HAP-1 (cell line): ENCODE results near the gene SPEN.

Experiments used
- DNase-seq, 2 experiments: peaks; one replicate each; pipeline ENCODE4 v3.0.0-alpha.2; 2016 to 2020; ENCODE audit warnings: low spot score in 2 of 2
- H3K27me3 ChIP-seq: fragments of 250-450 bp; sonication (Bioruptor Pico); 2 replicates; pipeline ENCODE4 v1.5.1; 2020; ENCODE audit warnings: low read depth, mild to moderate bottlenecking, moderate library complexity
- H3K36me3 ChIP-seq: fragments of 250-450 bp; sonication (Bioruptor Pico); replicated peaks from 2 replicates; pipeline ENCODE4 v1.5.1; 2020; ENCODE audit warnings: mild to moderate bottlenecking
- H3K4me1 ChIP-seq: fragments of 250-450 bp; sonication (Bioruptor Pico); 2 replicates; pipeline ENCODE4 v1.5.1; 2020; ENCODE audit warnings: mild to moderate bottlenecking
- H3K4me3 ChIP-seq: fragments of 250-450 bp; sonication (Bioruptor Pico); 2 replicates; pipeline ENCODE4 v1.5.1; 2020; ENCODE audit warnings: mild to moderate bottlenecking, moderate library complexity
- H3K9me3 ChIP-seq: fragments of 250-450 bp; sonication (Bioruptor Pico); 2 replicates; pipeline ENCODE4 v1.5.1; 2020; ENCODE audit warnings: mild to moderate bottlenecking, moderate library complexity
- in situ Hi-C: fragments of 300-500 bp; cut with MboI; formaldehyde crosslinking; loops from 3 replicates; pipeline ENCODE4 v1.14.3; 2020; ENCODE audit warnings: low sequenced_read_pairs, inconsistent platforms, mixed read lengths

SPEN gene

GRCh38 chr1:15856888-15857287 is 9.4 kb downstream of the SPEN start:
- Histone ChIP-seq H3K4me3 (no peak overlapping the region), H3K4me1 (peaks cover 12% of the 10 kb centered on the region), H3K27me3 (no peaks in the 10 kb centered on the region), H3K9me3 (no peaks in the 10 kb centered on the region), H3K36me3 (no peaks in the 10 kb centered on the region)
- in situ Hi-C loops: no loop called here
- no peak for DNase-seq

GRCh38 chr1:15858069-15858670 is 10.7 kb downstream of the SPEN start:
- in situ Hi-C loops: no loop called here
- Histone ChIP-seq H3K4me3 (no peak overlapping the region), H3K36me3 (no peaks in the 10 kb centered on the region), H3K27me3 (no peaks in the 10 kb centered on the region), H3K9me3 (no peaks in the 10 kb centered on the region), H3K4me1 (no peaks in the 10 kb centered on the region)
- DNase-seq: no peak

DNA sequence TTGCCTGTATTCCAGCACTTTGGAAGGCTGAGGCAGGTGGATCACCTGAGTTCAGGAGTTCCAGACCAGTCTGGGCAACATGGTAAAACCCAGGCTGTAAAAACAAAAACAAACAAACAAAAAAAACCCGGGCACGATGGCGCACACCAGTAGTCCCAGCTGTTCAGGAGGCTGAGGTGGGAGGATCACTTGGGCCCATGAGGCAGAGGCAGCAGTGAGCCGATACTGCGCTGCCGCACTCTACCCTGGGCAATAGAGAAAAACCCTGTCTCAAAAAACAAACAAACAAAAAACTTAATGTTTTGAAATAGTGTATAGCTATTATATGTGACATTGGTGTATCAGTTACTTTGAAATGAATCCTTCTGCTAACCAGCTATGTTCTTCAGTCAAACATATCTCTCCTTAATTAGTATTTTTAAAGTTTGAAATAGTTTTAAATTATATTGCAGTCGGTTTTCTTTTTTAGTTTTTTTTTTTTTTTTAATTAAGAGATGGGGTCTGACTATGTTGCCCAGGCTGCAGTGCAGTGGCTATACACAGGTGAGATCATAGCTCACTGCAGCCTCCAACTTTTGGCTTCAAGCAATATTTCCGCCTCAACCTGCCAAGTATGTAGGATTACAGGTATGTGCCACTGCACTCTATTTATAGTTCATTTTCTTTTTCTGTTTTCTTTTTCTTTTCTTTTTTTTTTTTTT is 11.3 kb downstream of the SPEN start:
- no peak for DNase-seq
- Histone ChIP-seq H3K27me3 (no peaks in the 10 kb centered on the region), H3K4me1 (no peaks in the 10 kb centered on the region), H3K9me3 (no peaks in the 10 kb centered on the region), H3K4me3 (no peak overlapping the region), H3K36me3 (no peaks in the 10 kb centered on the region)
- in situ Hi-C loops: no loop called here

GRCh38 chr1:15863156-15863901 is 15.8 kb downstream of the SPEN start:
- no peaks in the 10 kb centered on the region for H3K9me3 ChIP-seq
- H3K4me1 ChIP-seq: no peaks in the 10 kb centered on the region
- DNase-seq: no peak
- in situ Hi-C loops: no loop called here
- no peaks in the 10 kb centered on the region for H3K27me3 ChIP-seq
- no peaks in the 10 kb centered on the region for H3K36me3 ChIP-seq
- no peak overlapping the region for H3K4me3 ChIP-seq

GRCh38 chr1:15866721-15867201 is 19.3 kb downstream of the SPEN start:
- Histone ChIP-seq H3K36me3 (no peaks in the 10 kb centered on the region), H3K4me3 (no peak overlapping the region)

GRCh38 chr1:15867288-15867687 is 19.8 kb downstream of the SPEN start:
- Histone ChIP-seq H3K4me1 (peaks cover 9% of the 10 kb centered on the region), H3K4me3 (no peak overlapping the region), H3K36me3 (no peaks in the 10 kb centered on the region), H3K9me3 (no peaks in the 10 kb centered on the region), H3K27me3 (no peaks in the 10 kb centered on the region)
- in situ Hi-C loops: no loop called here
- DNase-seq: no peak

More at GRCh38 chr1:15866721-15867201, 19.3 kb downstream of the SPEN start:
- no peaks in the 10 kb centered on the region for H3K9me3 ChIP-seq
- DNase-seq: no peak
- H3K4me1 ChIP-seq: peaks cover 9% of the 10 kb centered on the region
- H3K27me3 ChIP-seq: no peaks in the 10 kb centered on the region
- in situ Hi-C loops: no loop called here

- Histone ChIP-seq H3K9me3 (no peaks in the 10 kb centered on the region), H3K4me1 (peaks cover 9% of the 10 kb centered on the region), H3K27me3 (no peaks in the 10 kb centered on the region), H3K4me3 (no peak overlapping the region), H3K36me3 (peaks cover 17% of the 10 kb centered on the region)
- in situ Hi-C loops: no loop called here
- no peak for DNase-seq
These were observed 21.9 kb downstream of the SPEN start for GRCh38 chr1:15869413-15869812.

DNA sequence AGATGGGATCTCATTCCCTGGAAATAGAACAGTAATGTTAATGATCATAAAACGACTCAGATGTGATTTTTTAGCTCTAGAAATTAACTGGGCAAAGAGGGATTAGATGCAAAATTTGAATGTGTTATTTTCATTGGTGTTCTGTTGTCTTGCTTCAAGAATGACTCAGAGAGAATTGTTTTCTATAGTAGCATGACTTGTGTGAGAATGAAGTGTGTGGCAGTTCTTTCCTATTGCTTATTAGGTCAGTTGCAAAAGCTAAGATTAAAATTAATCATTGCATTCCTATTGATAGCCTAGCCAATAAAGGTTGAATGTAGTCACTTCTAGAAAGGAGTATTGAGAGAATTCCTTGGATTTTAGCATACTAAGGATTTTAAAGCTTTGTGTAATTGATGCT is 22.9 kb downstream of the SPEN start:
- in situ Hi-C loops: no loop called here
- H3K36me3 ChIP-seq: peaks cover 17% of the 10 kb centered on the region
- H3K9me3 ChIP-seq: no peaks in the 10 kb centered on the region
- H3K27me3 ChIP-seq: no peaks in the 10 kb centered on the region
- H3K4me3 ChIP-seq: no peak overlapping the region
- peaks cover 9% of the 10 kb centered on the region for H3K4me1 ChIP-seq
- DNase-seq: no peak

- in situ Hi-C loops: no loop called here
- peaks cover 30% of the 10 kb centered on the region for H3K36me3 ChIP-seq
- H3K4me3 ChIP-seq: no peak overlapping the region
- H3K27me3 ChIP-seq: no peaks in the 10 kb centered on the region
- no peaks in the 10 kb centered on the region for H3K9me3 ChIP-seq
- no peak for DNase-seq
- peaks cover 9% of the 10 kb centered on the region for H3K4me1 ChIP-seq
These were observed 27.0 kb downstream of the SPEN start for GRCh38 chr1:15874471-15874870.

GRCh38 chr1:15876357-15877055 is 29.0 kb downstream of the SPEN start:
- Histone ChIP-seq H3K4me3 (no peak overlapping the region), H3K9me3 (no peaks in the 10 kb centered on the region), H3K27me3 (no peaks in the 10 kb centered on the region), H3K4me1 (peaks cover 4% of the 10 kb centered on the region; the same call in 1 of the 2 replicates), H3K36me3 (peaks cover 30% of the 10 kb centered on the region)
- DNase-seq: peak in 1 of 2 experiments; percentile 25
- in situ Hi-C loops: no loop called here

GRCh38 chr1:15881961-15882360 is 34.5 kb downstream of the SPEN start:
- no peaks in the 10 kb centered on the region for H3K27me3 ChIP-seq
- in situ Hi-C loops: no loop called here
- no peak overlapping the region for H3K4me3 ChIP-seq
- peaks cover 1% of the 10 kb centered on the region; the same call in 1 of the 2 replicates for H3K36me3 ChIP-seq
- no peak for DNase-seq
- no peaks in the 10 kb centered on the region for H3K9me3 ChIP-seq
- peaks cover 26% of the 10 kb centered on the region for H3K4me1 ChIP-seq

DNA sequence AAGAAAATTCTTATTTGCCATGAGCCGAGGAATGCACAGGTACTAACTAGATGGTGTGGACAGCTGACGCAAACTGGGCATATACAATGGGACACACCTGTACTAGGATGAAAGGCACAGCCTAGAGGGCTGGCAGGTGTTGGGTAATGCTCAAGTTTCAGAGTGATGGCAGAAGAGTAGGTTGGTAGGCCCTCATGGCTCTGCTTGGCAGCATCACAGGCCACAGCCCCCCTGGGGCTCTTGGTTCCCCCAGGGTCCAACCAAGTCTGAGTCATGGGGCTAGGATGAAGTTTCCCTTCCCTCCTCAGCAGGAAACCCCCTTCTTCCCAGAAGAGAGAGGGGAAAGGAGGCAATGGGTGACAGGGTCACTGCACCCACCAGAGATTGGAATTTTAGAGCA is 35.2 kb downstream of the SPEN start:
- no peaks in the 10 kb centered on the region for H3K27me3 ChIP-seq

GRCh38 chr1:15883326-15883725 is 35.8 kb downstream of the SPEN start:
- peaks cover 27% of the 10 kb centered on the region for H3K4me1 ChIP-seq

More for the DNA sequence above, 35.2 kb downstream of the SPEN start:
- in situ Hi-C loops: no loop called here
- H3K4me1 ChIP-seq: peaks cover 27% of the 10 kb centered on the region
- no peak overlapping the region for H3K4me3 ChIP-seq
- DNase-seq: no peak
- no peaks in the 10 kb centered on the region for H3K9me3 ChIP-seq
- H3K36me3 ChIP-seq: no peaks in the 10 kb centered on the region; the same call in 1 of the 2 replicates

More at GRCh38 chr1:15883326-15883725, 35.8 kb downstream of the SPEN start:
- H3K36me3 ChIP-seq: no peaks in the 10 kb centered on the region
- no peak overlapping the region for H3K4me3 ChIP-seq
- H3K9me3 ChIP-seq: no peaks in the 10 kb centered on the region
- in situ Hi-C loops: no loop called here
- no peaks in the 10 kb centered on the region for H3K27me3 ChIP-seq
- no peak for DNase-seq
